SK-N-SH (cell line): ENCODE data around the gene ASB5. TPM values are rescaled to one million over a fixed set of nuclear protein-coding genes. Genes with fewer than 3 reads are reported as not detected.

ENCODE experiments used
- CTCF ChIA-PET: fragments of 300-600, 350-600 bp; formaldehyde crosslinking; extraction: SDS; loops from one replicate; lab custom pipeline; 2021; lab: Yijun Ruan, JAX
- POLR2A ChIA-PET: fragments of 350-600 bp; sonication (Branson Sonifier 250); formaldehyde crosslinking; extraction: SDS; loops from one replicate; lab custom pipeline; 2020; ENCODE audit warnings: antibody characterized with exemption, inconsistent platforms; lab: Yijun Ruan, JAX
- DNase-seq: peaks from one replicate; pipeline ENCODE4 v3.0.0; 2012
- H2AFZ ChIP-seq: fragments of 200-600 bp; sonication (generic); 2 replicates; pipeline ENCODE4 v1.8.1; 2016; ENCODE audit warnings: antibody characterized with exemption, mild to moderate bottlenecking, low read depth
- H3F3A ChIP-seq: fragments of 200-600 bp; sonication (generic); replicated peaks from 2 replicates; pipeline ENCODE3; 2016; ENCODE audit warnings: antibody characterized with exemption, mild to moderate bottlenecking; ENCODE audit not compliant: insufficient read depth
- H3K27ac ChIP-seq, 2 experiments: fragments of 200-500 bp in 1 of 2; fragments of 200-600 bp in 1 of 2; sonication (Bioruptor generic) in 1 of 2; sonication (generic), shearing (Covaris generic) in 1 of 2; 2 replicates each; pipeline versions ENCODE4 v1.5.1 to v1.6.1; 2014 to 2016; ENCODE audit warnings: low read depth in 2 of 2, inconsistent platforms in 1 of 2, low read length in 1 of 2, mild to moderate bottlenecking in 1 of 2, mixed read lengths in 1 of 2
- H3K27me3 ChIP-seq: fragments of 200-600 bp; sonication (generic), shearing (Covaris generic); 2 replicates; pipeline ENCODE4 v1.6.1; 2016; ENCODE audit warnings: mixed run types; ENCODE audit not compliant: insufficient read depth
- H3K36me3 ChIP-seq, 2 experiments: fragments of 200-500 bp in 1 of 2; fragments of 200-600 bp in 1 of 2; sonication (Bioruptor generic) in 1 of 2; sonication (generic) in 1 of 2; replicated peaks in 1 of 2; 2 replicates each; pipeline versions ENCODE3 to v1.5.1; 2014 to 2016; ENCODE audit warnings: low read length in 1 of 2, mild to moderate bottlenecking in 1 of 2; ENCODE audit not compliant: insufficient read depth in 2 of 2, control insufficient read depth in 1 of 2
- H3K4me1 ChIP-seq, 2 experiments: fragments of 200-500 bp in 1 of 2; fragments of 200-600 bp in 1 of 2; sonication (Bioruptor generic) in 1 of 2; sonication (generic), shearing (Covaris generic) in 1 of 2; 2 replicates each; pipeline versions ENCODE4 v1.5.1 to v1.6.1; 2014 to 2016; ENCODE audit warnings: low read depth in 1 of 2, low read length in 1 of 2, mixed run types in 1 of 2; ENCODE audit not compliant: insufficient read depth in 2 of 2, control insufficient read depth in 1 of 2
- H3K4me2 ChIP-seq: fragments of 200-600 bp; sonication (generic), shearing (Covaris generic); 2 replicates; pipeline ENCODE4 v1.6.1; 2017; ENCODE audit warnings: mixed run types
- H3K4me3 ChIP-seq, 2 experiments: fragments of 200-500 bp in 1 of 2; fragments of 200-600 bp in 1 of 2; sonication (Bioruptor generic) in 1 of 2; sonication (generic), shearing (Covaris generic) in 1 of 2; 2 replicates each; pipeline versions ENCODE4 v1.5.1 to v1.8.1; 2014 to 2016; ENCODE audit warnings: low read depth in 2 of 2, inconsistent platforms in 1 of 2, low read length in 1 of 2, mild to moderate bottlenecking in 1 of 2, mixed read lengths in 1 of 2, moderate library complexity in 1 of 2
- H3K79me2 ChIP-seq: fragments of 200-600 bp; sonication (generic); 2 replicates; pipeline ENCODE4 v1.8.1; 2017; ENCODE audit warnings: mild to moderate bottlenecking; ENCODE audit not compliant: insufficient read depth
- H3K9ac ChIP-seq: fragments of 200-600 bp; sonication (generic); 2 replicates; pipeline ENCODE4 v1.6.1; 2017; ENCODE audit warnings: mixed run types
- H3K9me2 ChIP-seq: fragments of 200-600 bp; sonication (generic); 2 replicates; pipeline ENCODE4 v1.6.1; 2017; ENCODE audit warnings: mixed run types
- H3K9me3 ChIP-seq: fragments of 200-600 bp; sonication (generic); 2 replicates; pipeline ENCODE4 v1.6.1; 2017; ENCODE audit warnings: mixed run types, mild to moderate bottlenecking, moderate library complexity
- H4K20me1 ChIP-seq: fragments of 200-600 bp; sonication (generic); 2 replicates; pipeline ENCODE4 v1.6.1; 2017; ENCODE audit warnings: mild to moderate bottlenecking, mixed run types; ENCODE audit not compliant: insufficient read depth
- ELF1 ChIP-seq: IDR thresholded peaks from 2 replicates; pipeline ENCODE4 v1.4.0; 2012
- EP300 ChIP-seq, 2 experiments: IDR thresholded peaks; 2 replicates each; pipeline versions ENCODE4 v1.4.0 to v1.6.1; 2012; ENCODE audit warnings: borderline replicate concordance in 1 of 2, low read depth in 1 of 2, low read length in 1 of 2
- EZH2phosphoT487 ChIP-seq: fragments of 200-600 bp; sonication (generic); IDR thresholded peaks from 2 replicates; pipeline ENCODE4 v1.6.1; 2017; ENCODE audit warnings: low read depth, mixed run types, mild to moderate bottlenecking, antibody characterized with exemption, moderate library complexity, borderline replicate concordance
- FOXJ3 ChIP-seq: sonication (generic); formaldehyde crosslinking; IDR thresholded peaks from 2 replicates; pipeline ENCODE4 v1.5.1; 2020; ENCODE audit warnings: mild to moderate bottlenecking, missing genetic modification reagents
- FOXM1 ChIP-seq: IDR thresholded peaks from 2 replicates; pipeline ENCODE4 v1.4.0; 2012; ENCODE audit warnings: low read depth, mild to moderate bottlenecking
- IRF3 ChIP-seq: fragments of 150-350 bp; IDR thresholded peaks from 2 replicates; pipeline ENCODE4 v1.6.1; 2016; ENCODE audit warnings: mild to moderate bottlenecking, low read depth, low read length
- JUND ChIP-seq: IDR thresholded peaks from 2 replicates; pipeline ENCODE4 v1.4.0; 2012
- MEF2A ChIP-seq: IDR thresholded peaks from 2 replicates; pipeline ENCODE4 v1.4.0; 2012; ENCODE audit warnings: low read depth, borderline replicate concordance
- POLR2AphosphoS5 ChIP-seq: IDR thresholded peaks from 2 replicates; pipeline ENCODE4 v1.6.1; 2012; ENCODE audit warnings: low read depth, low read length
- RAD21 ChIP-seq: IDR thresholded peaks from 2 replicates; pipeline ENCODE4 v1.6.1; 2012; ENCODE audit warnings: mild to moderate bottlenecking, low read length
- RCOR1 ChIP-seq: fragments of 150-350 bp; IDR thresholded peaks from 2 replicates; pipeline ENCODE4 v1.6.1; 2017; ENCODE audit warnings: antibody characterized with exemption, low read length
- REST ChIP-seq: IDR thresholded peaks from 2 replicates; pipeline ENCODE4 v1.6.1; 2012; ENCODE audit warnings: mild to moderate bottlenecking, low read depth, low read length, moderate library complexity
- RFX5 ChIP-seq: IDR thresholded peaks from 2 replicates; pipeline ENCODE4 v1.6.1; 2012; ENCODE audit warnings: mild to moderate bottlenecking, improper control_type of control experiment, low read length
- RXRA ChIP-seq: IDR thresholded peaks from 2 replicates; pipeline ENCODE4 v1.4.0; 2012; ENCODE audit warnings: low read depth, mild to moderate bottlenecking, borderline replicate concordance
- SIN3A ChIP-seq: IDR thresholded peaks from 2 replicates; pipeline ENCODE4 v1.6.1; 2012; ENCODE audit warnings: low read depth, mild to moderate bottlenecking, low read length, moderate library complexity, borderline replicate concordance
- SMC3 ChIP-seq: IDR thresholded peaks from 2 replicates; pipeline ENCODE4 v1.6.1; 2012; ENCODE audit warnings: low read depth, low read length, improper control_type of control experiment
- TAF1 ChIP-seq: IDR thresholded peaks from 2 replicates; pipeline ENCODE4 v1.6.1; 2012; ENCODE audit warnings: low read depth, mild to moderate bottlenecking, low read length, moderate library complexity, borderline replicate concordance
- TCF12 ChIP-seq: IDR thresholded peaks from 2 replicates; pipeline ENCODE4 v1.4.0; 2012
- USF2 ChIP-seq: fragments of 150-350 bp; IDR thresholded peaks from 2 replicates; pipeline ENCODE4 v1.6.1; 2017; ENCODE audit warnings: antibody characterized with exemption, low read length, low read depth, borderline replicate concordance
- YY1 ChIP-seq: IDR thresholded peaks from 2 replicates; pipeline ENCODE4 v1.4.0; 2012; ENCODE audit warnings: low read depth, mild to moderate bottlenecking
- polyA plus RNA-seq, 3 experiments: library from polyadenylated mRNA; depleted of rRNA; stranded (reverse); fragments of >200 nt; gene quantifications; 2 replicates each; pipeline ENCODE4 v1.2.3, GENCODE V29; 2012
- TF ChIP-seq, protein P1 (sequence below): IDR thresholded peaks from 2 replicates; pipeline ENCODE4 v1.4.0; 2012; ENCODE audit warnings: low read depth, borderline replicate concordance

ASB5 gene
- polyA plus RNA-seq, 1 of the 3 experiments (the other 2 are of a cell fraction), result 0.13 TPM

- TF ChIP-seq REST, result no peak
- TF ChIP-seq TAF1, result no peak
- TF ChIP-seq SIN3A, result no peak
- no peak for TF ChIP-seq FOXJ3
- TF ChIP-seq ELF1, result no peak
- TF ChIP-seq EP300 (IDR thresholded peaks at IDR 0.05; ENCODE audit: borderline replicate concordance in 1 of 2, low read depth in 1 of 2, low read length in 1 of 2), result no peak
- no peak for TF ChIP-seq POLR2AphosphoS5
Observed at GRCh38 chr4:176289561-176289960, 20.5 kb upstream of the ASB5 start (continued).

DNA sequence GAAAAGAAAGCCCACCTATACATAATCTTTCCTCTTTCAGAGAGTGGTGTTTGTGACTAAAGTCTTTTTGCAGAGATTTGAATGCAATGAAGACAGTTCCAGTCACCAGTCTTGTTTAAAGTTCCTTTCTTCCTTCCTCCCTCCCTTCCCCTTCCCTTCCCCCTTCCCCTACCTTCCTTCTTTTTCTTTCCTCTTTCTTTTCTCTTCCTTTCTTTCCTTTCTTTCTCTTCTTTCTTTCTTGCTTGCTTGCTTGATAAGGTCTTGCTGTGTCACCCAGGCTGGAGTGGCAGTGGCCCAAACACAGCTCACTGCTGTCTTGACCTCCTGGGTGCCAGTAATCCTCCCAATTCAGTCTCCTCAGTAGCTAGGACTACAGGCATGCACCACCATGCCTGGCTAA, 19.0 kb upstream of the ASB5 start:
- TF ChIP-seq IRF3, result no peak
- TF ChIP-seq FOXM1, result no peak
- TF ChIP-seq YY1, result no peak
- TF ChIP-seq RCOR1, result no peak
- TF ChIP-seq SMC3, result no peak
- TF ChIP-seq EP300 (IDR thresholded peaks at IDR 0.05; ENCODE audit: borderline replicate concordance in 1 of 2, low read depth in 1 of 2, low read length in 1 of 2), result no peak
- no peak for TF ChIP-seq MEF2A
- no peak for TF ChIP-seq JUND
- TF ChIP-seq, protein P1, sequence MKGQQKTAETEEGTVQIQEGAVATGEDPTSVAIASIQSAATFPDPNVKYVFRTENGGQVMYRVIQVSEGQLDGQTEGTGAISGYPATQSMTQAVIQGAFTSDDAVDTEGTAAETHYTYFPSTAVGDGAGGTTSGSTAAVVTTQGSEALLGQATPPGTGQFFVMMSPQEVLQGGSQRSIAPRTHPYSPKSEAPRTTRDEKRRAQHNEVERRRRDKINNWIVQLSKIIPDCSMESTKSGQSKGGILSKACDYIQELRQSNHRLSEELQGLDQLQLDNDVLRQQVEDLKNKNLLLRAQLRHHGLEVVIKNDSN, result no peak
- no peak for TF ChIP-seq USF2
- no peak for TF ChIP-seq TCF12
- no peak for TF ChIP-seq RXRA
- TF ChIP-seq RAD21, result no peak
- TF ChIP-seq EZH2phosphoT487, result no peak
- TF ChIP-seq RFX5, result no peak
- no peaks in the 10 kb centered on the region for H3K36me3 ChIP-seq
- no peaks in the 10 kb centered on the region for H3K79me2 ChIP-seq
- H3K4me1 ChIP-seq, result no peaks in the 10 kb centered on the region; a peak in 1 of 4 replicates
- no peaks in the 10 kb centered on the region for H3K27me3 ChIP-seq
- H4K20me1 ChIP-seq, result no peaks in the 10 kb centered on the region
- CTCF ChIA-PET, result interaction anchor here (0.7 to 4.5 kb wide), 2 partner anchors 11 to 138 kb away, joined by 4 to 18 read pairs; no protein-coding TSS in a partner anchor
- no peak overlapping the region for H3K9ac ChIP-seq
- H3K4me2 ChIP-seq, result no peak overlapping the region
- no peaks in the 10 kb centered on the region for H3F3A ChIP-seq
- H3K27ac ChIP-seq, result peak overlapping the region in 1 of 2 experiments; percentile 83; a peak in 1 of 4 replicates
- POLR2A ChIA-PET, result no interaction called here
- no peak overlapping the region for H3K4me3 ChIP-seq
- no peaks in the 10 kb centered on the region for H3K9me3 ChIP-seq
- no peaks in the 10 kb centered on the region for H3K9me2 ChIP-seq
- H2AFZ ChIP-seq, result no peak overlapping the region
- DNase-seq, result no peak
